SK-N-MC (cell line): ENCODE data around the gene PCBP2.

Experiments used
- EZH2 ChIP-seq: fragments of 200-600 bp; sonication (generic); IDR thresholded peaks from one replicate; pipeline ENCODE4 v1.6.1; 2017; ENCODE audit warnings: antibody characterized with exemption
- POLR2AphosphoS5 ChIP-seq: IDR thresholded peaks from 2 replicates; pipeline ENCODE4 v1.6.1; 2012; ENCODE audit warnings: mild to moderate bottlenecking, low read depth, low read length, borderline replicate concordance

DNA sequence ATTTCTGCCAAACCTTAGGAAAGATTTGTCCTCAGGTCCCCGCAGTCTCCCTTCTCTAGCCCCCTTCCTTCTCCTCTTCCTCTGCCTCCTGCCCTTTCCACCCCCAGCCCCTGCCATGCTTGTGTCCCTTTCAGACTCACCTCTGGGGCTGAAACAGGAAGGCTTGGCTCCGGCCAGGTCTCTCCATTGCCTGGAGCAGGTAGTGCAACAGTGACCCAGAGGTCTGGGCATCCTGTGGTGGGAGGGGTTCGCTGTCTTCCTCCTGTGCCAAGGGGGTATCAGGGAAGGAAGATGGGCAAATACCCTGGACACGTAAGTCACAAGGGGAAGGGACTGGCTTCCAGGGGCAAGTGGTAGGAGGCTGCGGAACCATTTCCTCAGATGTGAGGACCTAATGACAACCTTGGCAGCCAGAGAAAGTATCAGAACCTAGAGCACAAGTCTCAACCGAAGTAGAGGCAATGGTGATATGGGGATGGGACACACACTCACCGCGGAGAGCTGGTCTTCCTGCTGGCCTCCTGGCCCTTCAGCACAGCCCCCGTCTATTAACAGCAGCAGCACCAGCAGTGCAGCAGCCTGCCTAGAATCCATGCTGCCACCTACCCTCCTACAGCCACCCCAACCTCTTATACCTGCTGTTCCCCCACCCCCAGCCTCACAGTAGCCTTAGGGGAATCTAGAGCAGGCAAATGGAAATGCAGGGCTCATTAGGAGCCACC lies 55.1 kb downstream of the PCBP2 start, which contains the start of gene NPFF:
- TF ChIP-seq POLR2AphosphoS5 (no peak), EZH2 (no peak)
